ENCODE measurements around the gene GLB1L2. TPM values are rescaled to one million over a fixed set of nuclear protein-coding genes. Genes with fewer than 3 reads are reported as not detected.

The GLB1L2 gene
- total RNA-seq, 4 donors from 2014 or later = 4.2 to 21.6 (median 12.4) TPM

- Histone ChIP-seq H3K27ac (no peak overlapping the region), H3K27me3 (peaks cover 0 to 8% of the 10 kb centered on the region in 2 donors)
These were observed 74.1 kb downstream of the GLB1L2 start for GRCh38 chr11:134405841-134406240.

GRCh38 chr11:134406264-134407185 is 74.7 kb downstream of the GLB1L2 start:
- TF ChIP-seq POLR2A (IDR thresholded peaks at IDR 0.05) = no peak
- TF ChIP-seq CTCF (IDR thresholded peaks at IDR 0.05) = no peak

More at GRCh38 chr11:134405841-134406240, 74.1 kb downstream of the GLB1L2 start:
- TF ChIP-seq POLR2A (IDR thresholded peaks at IDR 0.05) = no peak
- TF ChIP-seq CTCF (IDR thresholded peaks at IDR 0.05) = no peak
- Histone ChIP-seq H3K4me1 (peaks cover 0 to 1% (median 0%) of the 10 kb centered on the region in 4 donors), H3K4me3 (no peak overlapping the region), H3K9me3 (no peaks in the 10 kb centered on the region), H3K36me3 (no peaks in the 10 kb centered on the region)
- no peak for DNase-seq

GRCh38 chr11:134407321-134407828 is 75.6 kb downstream of the GLB1L2 start:
- H3K4me1 ChIP-seq = peaks cover 0 to 12% (median 3%) of the 10 kb centered on the region in 4 donors
- H3K9me3 ChIP-seq = no peaks in the 10 kb centered on the region
- H3K27me3 ChIP-seq = peaks cover 0 to 19% of the 10 kb centered on the region in 2 donors
- TF ChIP-seq CTCF (IDR thresholded peaks at IDR 0.05) (no peak), POLR2A (IDR thresholded peaks at IDR 0.05) (no peak)
- DNase-seq = peak in 1 of 3 donors; percentile 1
- no peaks in the 10 kb centered on the region for H3K36me3 ChIP-seq
- no peak overlapping the region for H3K4me3 ChIP-seq
- no peak overlapping the region for H3K27ac ChIP-seq

More at GRCh38 chr11:134406264-134407185, 74.7 kb downstream of the GLB1L2 start:
- H3K27ac ChIP-seq = no peak overlapping the region
- H3K27me3 ChIP-seq = peaks cover 0 to 15% of the 10 kb centered on the region in 2 donors
- H3K36me3 ChIP-seq = no peaks in the 10 kb centered on the region
- DNase-seq = no peak
- no peak overlapping the region for H3K4me3 ChIP-seq
- peaks cover 0 to 8% (median 3%) of the 10 kb centered on the region in 4 donors for H3K4me1 ChIP-seq
- no peaks in the 10 kb centered on the region for H3K9me3 ChIP-seq

- peak in 1 of 3 donors; percentile 8 for DNase-seq
- no peak overlapping the region for H3K27ac ChIP-seq
- H3K9me3 ChIP-seq = no peaks in the 10 kb centered on the region
- peaks cover 0 to 16% (median 3%) of the 10 kb centered on the region in 4 donors for H3K4me1 ChIP-seq
- H3K27me3 ChIP-seq = peaks cover 0 to 23% of the 10 kb centered on the region in 2 donors
- H3K36me3 ChIP-seq = no peaks in the 10 kb centered on the region
- TF ChIP-seq POLR2A (IDR thresholded peaks at IDR 0.05) (no peak), CTCF (IDR thresholded peaks at IDR 0.05) (no peak)
- H3K4me3 ChIP-seq = no peak overlapping the region
These were observed 76.1 kb downstream of the GLB1L2 start for GRCh38 chr11:134407923-134408322.

GRCh38 chr11:134409552-134410429 is 78.0 kb downstream of the GLB1L2 start:
- Histone ChIP-seq H3K4me1 (peaks cover 0 to 16% (median 3%) of the 10 kb centered on the region in 4 donors), H3K27me3 (peaks cover 0 to 23% of the 10 kb centered on the region in 2 donors), H3K27ac (no peak overlapping the region), H3K36me3 (no peaks in the 10 kb centered on the region), H3K9me3 (no peaks in the 10 kb centered on the region), H3K4me3 (no peak overlapping the region)
- no peak for TF ChIP-seq CTCF (IDR thresholded peaks at IDR 0.05)
- TF ChIP-seq POLR2A (IDR thresholded peaks at IDR 0.05) = no peak
- no peak for DNase-seq

Data from Peyer's patch (tissue), 4 donors.